ENCODE measurements around the gene LONRF3.
A peak's percentile ranks its signal among the peaks of the same experiment; 100 is the strongest.
"Not testable (repeated sequence)": the region's sequence is repeated elsewhere in the genome, so short reads cannot be mapped to it uniquely, and the experiment has no call there.

The LONRF3 gene

DNA sequence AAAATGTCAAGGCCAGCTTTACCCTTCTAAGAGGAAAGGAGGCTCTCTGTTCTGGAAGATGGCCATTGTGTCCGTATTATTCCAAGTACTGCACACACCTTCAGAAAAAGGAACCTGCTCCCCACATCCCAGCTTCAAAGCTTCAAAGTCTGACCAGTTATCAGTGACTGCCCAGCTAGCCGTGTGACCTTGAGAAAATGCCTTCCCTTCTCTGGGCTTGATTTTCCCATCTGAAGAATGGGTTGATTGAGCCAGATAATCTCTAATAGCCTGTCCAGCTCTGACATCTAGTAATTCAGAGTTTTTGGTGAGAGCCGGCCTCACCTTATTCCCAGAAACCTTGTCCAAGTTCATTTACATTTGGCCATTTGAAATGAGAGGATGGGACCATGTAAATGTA lies 3.0 kb downstream of the LONRF3 start:
- TF ChIP-seq POU2F2 (IDR thresholded peaks at IDR 0.05; ENCODE audit: low read depth, low read length), result no peak
- no peak for TF ChIP-seq POLR2AphosphoS5 (IDR thresholded peaks at IDR 0.05; ENCODE audit: low read depth, low read length)
- TF ChIP-seq PAX5 (IDR thresholded peaks at IDR 0.05; ENCODE audit: insufficient read depth, low read length, severe bottlenecking), result no peak
- no peak for TF ChIP-seq SPI1 (IDR thresholded peaks at IDR 0.05; ENCODE audit: low read depth, low read length)
- no peak for TF ChIP-seq POLR2A (IDR thresholded peaks at IDR 0.05; ENCODE audit: low read depth, low read length)
- TF ChIP-seq TAF1 (IDR thresholded peaks at IDR 0.05; ENCODE audit: low read depth, low read length), result no peak
- FAIRE-seq (no peak), DNase-seq (ENCODE audit: insufficient read length, low spot score) (no peak)

GRCh38 chrX:118978451-118978850 lies 4.0 kb downstream of the LONRF3 start:
- no peak for DNase-seq (ENCODE audit: insufficient read length, low spot score)
- TF ChIP-seq POLR2AphosphoS5 (IDR thresholded peaks at IDR 0.05; ENCODE audit: low read depth, low read length), result no peak
- TF ChIP-seq POLR2A (IDR thresholded peaks at IDR 0.05; ENCODE audit: low read depth, low read length), result no peak
- TF ChIP-seq PAX5 (IDR thresholded peaks at IDR 0.05; ENCODE audit: insufficient read depth, low read length, severe bottlenecking), result no peak
- TF ChIP-seq TAF1 (IDR thresholded peaks at IDR 0.05; ENCODE audit: low read depth, low read length), result no peak
- no peak for TF ChIP-seq SPI1 (IDR thresholded peaks at IDR 0.05; ENCODE audit: low read depth, low read length)
- TF ChIP-seq POU2F2 (IDR thresholded peaks at IDR 0.05; ENCODE audit: low read depth, low read length), result no peak
- FAIRE-seq, result no peak

DNA sequence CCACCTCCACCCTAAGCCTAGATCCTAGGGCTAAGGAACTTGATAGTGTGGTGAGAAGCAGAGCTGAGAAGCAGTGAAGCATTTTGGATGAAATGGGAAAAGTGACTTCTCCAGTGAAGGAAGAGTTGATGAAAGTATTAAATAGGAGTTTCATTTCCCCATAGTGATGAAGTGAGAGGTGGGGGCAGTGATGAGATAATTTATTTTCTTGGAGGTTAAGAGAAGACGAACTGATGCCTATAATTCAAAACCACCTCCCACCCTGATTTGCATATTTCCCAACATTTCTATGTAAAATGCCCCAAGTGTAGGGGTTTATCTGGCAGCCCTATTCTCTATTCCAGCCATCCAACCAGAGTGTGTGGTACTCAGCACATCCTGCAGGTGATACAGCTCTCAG lies 6.3 kb downstream of the LONRF3 start:
- DNase-seq (ENCODE audit: insufficient read length, low spot score) (no peak), FAIRE-seq (no peak)
- TF ChIP-seq SPI1 (IDR thresholded peaks at IDR 0.05; ENCODE audit: low read depth, low read length) (no peak), POLR2A (IDR thresholded peaks at IDR 0.05; ENCODE audit: low read depth, low read length) (no peak), POU2F2 (IDR thresholded peaks at IDR 0.05; ENCODE audit: low read depth, low read length) (no peak), PAX5 (IDR thresholded peaks at IDR 0.05; ENCODE audit: insufficient read depth, low read length, severe bottlenecking) (no peak), POLR2AphosphoS5 (IDR thresholded peaks at IDR 0.05; ENCODE audit: low read depth, low read length) (no peak), TAF1 (IDR thresholded peaks at IDR 0.05; ENCODE audit: low read depth, low read length) (no peak)

GRCh38 chrX:118983513-118983912 lies 9.1 kb downstream of the LONRF3 start:
- DNase-seq (ENCODE audit: insufficient read length, low spot score) (no peak), FAIRE-seq (no peak)
- TF ChIP-seq POU2F2 (IDR thresholded peaks at IDR 0.05; ENCODE audit: low read depth, low read length) (no peak), PAX5 (IDR thresholded peaks at IDR 0.05; ENCODE audit: insufficient read depth, low read length, severe bottlenecking) (no peak), POLR2AphosphoS5 (IDR thresholded peaks at IDR 0.05; ENCODE audit: low read depth, low read length) (no peak), SPI1 (IDR thresholded peaks at IDR 0.05; ENCODE audit: low read depth, low read length) (no peak), POLR2A (IDR thresholded peaks at IDR 0.05; ENCODE audit: low read depth, low read length) (no peak), TAF1 (IDR thresholded peaks at IDR 0.05; ENCODE audit: low read depth, low read length) (no peak)

DNA sequence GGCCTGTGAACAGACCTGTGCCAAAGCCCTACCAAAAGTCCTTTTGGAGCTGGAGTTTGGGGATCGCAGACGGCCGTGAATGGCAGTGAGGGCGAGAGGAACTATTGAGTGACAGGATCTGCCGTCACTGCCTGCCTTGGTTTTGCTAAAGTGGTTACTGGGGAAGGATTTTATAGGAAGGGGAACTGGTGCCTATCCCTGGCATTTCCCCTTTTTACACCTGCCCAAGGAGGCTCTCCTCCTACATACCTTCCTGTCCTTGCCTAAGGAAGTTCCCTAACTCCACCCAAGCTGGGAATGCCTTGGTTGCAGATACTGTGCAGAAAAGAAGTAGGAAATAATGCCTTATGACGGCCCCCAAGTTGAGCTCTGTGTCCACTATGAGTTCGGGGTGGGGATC lies 14.5 kb downstream of the LONRF3 start:
- DNase-seq (ENCODE audit: insufficient read length, low spot score) (no peak), FAIRE-seq (no peak)
- TF ChIP-seq TAF1 (IDR thresholded peaks at IDR 0.05; ENCODE audit: low read depth, low read length) (no peak), POLR2A (IDR thresholded peaks at IDR 0.05; ENCODE audit: low read depth, low read length) (no peak), POLR2AphosphoS5 (IDR thresholded peaks at IDR 0.05; ENCODE audit: low read depth, low read length) (no peak), SPI1 (IDR thresholded peaks at IDR 0.05; ENCODE audit: low read depth, low read length) (no peak), PAX5 (IDR thresholded peaks at IDR 0.05; ENCODE audit: insufficient read depth, low read length, severe bottlenecking) (no peak), POU2F2 (IDR thresholded peaks at IDR 0.05; ENCODE audit: low read depth, low read length) (no peak)

DNA sequence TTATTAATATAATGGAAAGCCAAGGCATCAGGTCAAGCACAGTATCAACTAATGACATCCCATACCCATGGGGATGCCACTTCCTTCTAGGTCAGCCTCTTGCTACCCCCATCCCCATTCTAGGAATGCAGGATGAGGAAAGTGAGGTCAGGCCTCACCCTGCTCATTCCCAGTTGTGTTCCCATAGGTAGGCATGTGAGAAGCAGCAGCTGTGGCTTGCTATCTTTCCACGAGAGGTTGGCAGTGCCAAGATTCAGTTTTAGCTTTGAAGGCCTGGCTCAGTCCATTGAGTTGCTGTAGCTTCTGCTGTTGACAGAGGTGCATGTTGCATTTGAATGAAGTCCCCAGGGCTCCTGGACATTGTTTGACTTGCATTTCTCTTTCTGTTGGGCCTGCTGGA lies 15.5 kb downstream of the LONRF3 start:
- FAIRE-seq (no peak), DNase-seq (ENCODE audit: insufficient read length, low spot score) (no peak)
- TF ChIP-seq SPI1 (IDR thresholded peaks at IDR 0.05; ENCODE audit: low read depth, low read length) (no peak), POU2F2 (IDR thresholded peaks at IDR 0.05; ENCODE audit: low read depth, low read length) (no peak), PAX5 (IDR thresholded peaks at IDR 0.05; ENCODE audit: insufficient read depth, low read length, severe bottlenecking) (no peak), POLR2AphosphoS5 (IDR thresholded peaks at IDR 0.05; ENCODE audit: low read depth, low read length) (no peak), TAF1 (IDR thresholded peaks at IDR 0.05; ENCODE audit: low read depth, low read length) (no peak), POLR2A (IDR thresholded peaks at IDR 0.05; ENCODE audit: low read depth, low read length) (no peak)

- no peak for FAIRE-seq
- no peak for TF ChIP-seq TAF1 (IDR thresholded peaks at IDR 0.05; ENCODE audit: low read depth, low read length)
Observed at GRCh38 chrX:118990512-118991227, 16.3 kb downstream of the LONRF3 start.

GRCh38 chrX:118992441-118993121 lies 18.2 kb downstream of the LONRF3 start:
- DNase-seq (ENCODE audit: insufficient read length, low spot score); FAIRE-seq: not testable (repeated sequence)

More at GRCh38 chrX:118990512-118991227, 16.3 kb downstream of the LONRF3 start:
- DNase-seq (ENCODE audit: insufficient read length, low spot score), result no peak

DNA sequence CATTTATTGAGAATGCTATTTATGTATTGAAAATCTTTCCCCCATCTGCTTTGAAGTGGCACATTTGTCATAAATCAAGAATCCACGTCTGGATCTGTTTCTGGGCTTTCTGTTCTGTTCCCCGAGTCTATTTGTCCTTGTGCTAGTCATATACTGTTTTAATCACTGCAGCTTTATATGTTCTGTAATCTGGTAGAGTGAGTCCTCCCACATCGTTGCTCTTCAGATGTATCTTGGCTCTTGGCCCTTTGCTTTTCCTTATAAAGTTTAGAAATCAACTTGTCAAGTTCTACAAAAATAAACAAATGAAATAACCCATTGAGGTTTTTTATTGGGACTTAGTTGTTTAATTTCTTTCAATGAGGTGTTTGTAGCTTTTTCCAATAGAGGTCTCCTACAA lies 29.0 kb downstream of the LONRF3 start:
- FAIRE-seq, result no peak
- TF ChIP-seq POLR2A (IDR thresholded peaks at IDR 0.05; ENCODE audit: low read depth, low read length), result no peak
- TF ChIP-seq POLR2AphosphoS5 (IDR thresholded peaks at IDR 0.05; ENCODE audit: low read depth, low read length), result no peak
- no peak for TF ChIP-seq POU2F2 (IDR thresholded peaks at IDR 0.05; ENCODE audit: low read depth, low read length)
- no peak for TF ChIP-seq TAF1 (IDR thresholded peaks at IDR 0.05; ENCODE audit: low read depth, low read length)
- TF ChIP-seq PAX5 (IDR thresholded peaks at IDR 0.05; ENCODE audit: insufficient read depth, low read length, severe bottlenecking), result no peak
- no peak for DNase-seq (ENCODE audit: insufficient read length, low spot score)

- peak; percentile 96 for FAIRE-seq
- TF ChIP-seq POLR2AphosphoS5 (IDR thresholded peaks at IDR 0.05; ENCODE audit: low read depth, low read length) (no peak), POU2F2 (IDR thresholded peaks at IDR 0.05; ENCODE audit: low read depth, low read length) (no peak), SPI1 (IDR thresholded peaks at IDR 0.05; ENCODE audit: low read depth, low read length) (no peak)
- DNase-seq (ENCODE audit: insufficient read length, low spot score), result peak; percentile 25
Observed at GRCh38 chrX:119004920-119005524, 30.6 kb downstream of the LONRF3 start.

Data from GM12891 (cell line).